ENCODE data around the gene AUTS2. TPM values are rescaled to one million over a fixed set of nuclear protein-coding genes. Genes with fewer than 3 reads are reported as not detected.

AUTS2 gene
- polyA plus RNA-seq, 1 donor (not counting 4 experiments of a cell fraction or from before 2014, with no cell fraction given), result 4.7 TPM

- TF ChIP-seq, protein P1, sequence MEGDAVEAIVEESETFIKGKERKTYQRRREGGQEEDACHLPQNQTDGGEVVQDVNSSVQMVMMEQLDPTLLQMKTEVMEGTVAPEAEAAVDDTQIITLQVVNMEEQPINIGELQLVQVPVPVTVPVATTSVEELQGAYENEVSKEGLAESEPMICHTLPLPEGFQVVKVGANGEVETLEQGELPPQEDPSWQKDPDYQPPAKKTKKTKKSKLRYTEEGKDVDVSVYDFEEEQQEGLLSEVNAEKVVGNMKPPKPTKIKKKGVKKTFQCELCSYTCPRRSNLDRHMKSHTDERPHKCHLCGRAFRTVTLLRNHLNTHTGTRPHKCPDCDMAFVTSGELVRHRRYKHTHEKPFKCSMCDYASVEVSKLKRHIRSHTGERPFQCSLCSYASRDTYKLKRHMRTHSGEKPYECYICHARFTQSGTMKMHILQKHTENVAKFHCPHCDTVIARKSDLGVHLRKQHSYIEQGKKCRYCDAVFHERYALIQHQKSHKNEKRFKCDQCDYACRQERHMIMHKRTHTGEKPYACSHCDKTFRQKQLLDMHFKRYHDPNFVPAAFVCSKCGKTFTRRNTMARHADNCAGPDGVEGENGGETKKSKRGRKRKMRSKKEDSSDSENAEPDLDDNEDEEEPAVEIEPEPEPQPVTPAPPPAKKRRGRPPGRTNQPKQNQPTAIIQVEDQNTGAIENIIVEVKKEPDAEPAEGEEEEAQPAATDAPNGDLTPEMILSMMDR (optimal IDR thresholded peaks at IDR 0.05 in 1 of 3, IDR thresholded peaks at IDR 0.05 in 1 of 3, conservative IDR thresholded peaks at IDR 0.05 in 1 of 3; ENCODE audit: extremely low read depth in 1 of 3, insufficient read depth in 2 of 3, low read length in 3 of 3), result no peak
- no peak for TF ChIP-seq EZH2 (IDR thresholded peaks at IDR 0.05; ENCODE audit: low read length)
- Histone ChIP-seq H3K9me3 (ENCODE audit: control insufficient read depth, low read depth, low read length) (no peaks in the 10 kb centered on the region), H2AFZ (ENCODE audit: control insufficient read depth, low read length) (no peak overlapping the region), H3K9me1 (ENCODE audit: control insufficient read depth, extremely low read depth, insufficient read depth, low read length) (no peaks in the 10 kb centered on the region), H4K20me1 (ENCODE audit: control insufficient read depth, extremely low read depth, insufficient read depth, low read length) (no peaks in the 10 kb centered on the region), H3K4me1 (ENCODE audit: control insufficient read depth, extremely low read depth, insufficient read depth, low read length) (no peaks in the 10 kb centered on the region), H3K4me2 (ENCODE audit: control insufficient read depth, extremely low read depth, insufficient read depth, low read depth, low read length) (no peak overlapping the region), H3K27ac (ENCODE audit: control insufficient read depth, insufficient read depth, low read length) (no peak overlapping the region), H3K27me3 (ENCODE audit: control insufficient read depth, extremely low read depth, insufficient read depth, low read length) (peaks cover 3% of the 10 kb centered on the region), H3K9ac (ENCODE audit: control insufficient read depth, extremely low read depth, insufficient read depth, low read length) (no peak overlapping the region), H3K79me2 (ENCODE audit: control insufficient read depth, insufficient read depth, low read length) (no peaks in the 10 kb centered on the region), H3K4me3 (ENCODE audit: control insufficient read depth in 2 of 3, extremely low read depth in 1 of 3, insufficient read depth in 2 of 3, low read depth in 1 of 3, low read length in 3 of 3) (no peak overlapping the region), H3K36me3 (ENCODE audit: control insufficient read depth in 2 of 2, extremely low read depth in 1 of 2, insufficient read depth in 2 of 2, low read length in 2 of 2) (no peaks in the 10 kb centered on the region)
- dilution Hi-C loops (cut with MboI; ENCODE audit: extremely low pct_ligation_motif_present, low sequenced_read_pairs), result no loop called here
- FAIRE-seq (no peak), DNase-seq (ENCODE audit: low read depth, low spot score) (no peak)
Observed at GRCh38 chr7:69632280-69632679, 34.0 kb downstream of the AUTS2 start.

DNA sequence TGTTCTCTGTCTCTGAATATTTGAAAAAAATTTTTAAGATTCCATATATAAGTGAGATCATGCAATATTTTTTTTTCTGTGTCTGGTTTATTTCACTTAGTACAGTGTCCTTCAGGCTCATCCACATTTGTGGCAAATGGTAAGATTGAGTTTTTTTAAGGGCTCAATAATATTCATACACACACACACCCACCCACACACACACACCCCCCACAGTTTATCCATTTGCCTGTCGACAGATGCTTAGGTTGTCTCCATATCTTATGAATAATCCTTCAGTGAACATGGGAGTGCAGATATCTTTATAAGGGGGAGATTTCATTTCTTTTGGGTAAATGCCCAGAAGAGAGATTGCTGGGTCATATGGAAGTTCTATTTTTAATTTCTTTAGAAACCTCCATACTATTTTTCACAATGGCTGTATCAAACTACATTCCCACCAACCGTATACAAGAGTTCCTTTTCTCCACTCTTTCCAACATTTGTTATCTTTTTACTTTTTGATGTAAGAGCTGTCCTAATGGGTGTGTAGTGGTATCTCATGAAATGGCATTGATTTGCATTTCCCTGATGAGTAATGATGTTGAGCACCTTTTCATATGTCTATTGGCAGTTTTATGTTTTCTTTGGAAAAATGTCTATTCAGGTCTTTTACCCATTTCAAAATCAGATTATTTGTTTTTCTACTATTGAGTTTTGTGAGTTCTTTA, 35.0 kb downstream of the AUTS2 start:
- Histone ChIP-seq H3K36me3 (ENCODE audit: control insufficient read depth in 2 of 2, extremely low read depth in 1 of 2, insufficient read depth in 2 of 2, low read length in 2 of 2) (no peaks in the 10 kb centered on the region), H3K9ac (ENCODE audit: control insufficient read depth, extremely low read depth, insufficient read depth, low read length) (no peak overlapping the region), H3K4me2 (ENCODE audit: control insufficient read depth, extremely low read depth, insufficient read depth, low read depth, low read length) (no peak overlapping the region), H3K9me1 (ENCODE audit: control insufficient read depth, extremely low read depth, insufficient read depth, low read length) (no peaks in the 10 kb centered on the region), H3K4me1 (ENCODE audit: control insufficient read depth, extremely low read depth, insufficient read depth, low read length) (no peaks in the 10 kb centered on the region), H3K4me3 (ENCODE audit: control insufficient read depth in 2 of 3, extremely low read depth in 1 of 3, insufficient read depth in 2 of 3, low read depth in 1 of 3, low read length in 3 of 3) (no peak overlapping the region), H3K27me3 (ENCODE audit: control insufficient read depth, extremely low read depth, insufficient read depth, low read length) (peaks cover 3% of the 10 kb centered on the region), H2AFZ (ENCODE audit: control insufficient read depth, low read length) (no peak overlapping the region), H3K9me3 (ENCODE audit: control insufficient read depth, low read depth, low read length) (no peaks in the 10 kb centered on the region), H4K20me1 (ENCODE audit: control insufficient read depth, extremely low read depth, insufficient read depth, low read length) (no peaks in the 10 kb centered on the region), H3K27ac (ENCODE audit: control insufficient read depth, insufficient read depth, low read length) (no peak overlapping the region), H3K79me2 (ENCODE audit: control insufficient read depth, insufficient read depth, low read length) (no peaks in the 10 kb centered on the region)
- TF ChIP-seq, protein P1 (optimal IDR thresholded peaks at IDR 0.05 in 1 of 3, IDR thresholded peaks at IDR 0.05 in 1 of 3, conservative IDR thresholded peaks at IDR 0.05 in 1 of 3; ENCODE audit: extremely low read depth in 1 of 3, insufficient read depth in 2 of 3, low read length in 3 of 3), result no peak
- TF ChIP-seq EZH2 (IDR thresholded peaks at IDR 0.05; ENCODE audit: low read length), result no peak
- FAIRE-seq, result no peak
- no peak for DNase-seq (ENCODE audit: low read depth, low spot score)
- dilution Hi-C loops (cut with MboI; ENCODE audit: extremely low pct_ligation_motif_present, low sequenced_read_pairs), result no loop called here
